ACC112 (cell line): Measurements from ENCODE around the gene ZBTB7B.

Experiments used
- H2AFZ ChIP-seq: fragments of 200-600 bp; sonication (generic); one replicate; pipeline ENCODE4 v1.6.0; 2017; ENCODE audit warnings: antibody characterized with exemption, low read length; ENCODE audit not compliant: unreplicated experiment
- H3K27ac ChIP-seq: fragments of 200-600 bp; sonication (generic); 2 replicates; pipeline ENCODE4 v1.5.1; 2014; ENCODE audit warnings: low read depth, mild to moderate bottlenecking, antibody characterized with exemption, low read length, moderate library complexity
- H3K27me3 ChIP-seq: fragments of 200-600 bp; sonication (generic); 2 replicates; pipeline ENCODE4 v1.6.1; 2014; ENCODE audit warnings: mild to moderate bottlenecking, antibody characterized with exemption, low read length, moderate library complexity, mixed read lengths; ENCODE audit not compliant: insufficient read depth
- H3K36me3 ChIP-seq: fragments of 200-600 bp; sonication (generic); 2 replicates; pipeline ENCODE4 v1.6.1; 2016; ENCODE audit warnings: mild to moderate bottlenecking, antibody characterized with exemption, low read length, moderate library complexity, mixed read lengths; ENCODE audit not compliant: insufficient read depth
- H3K4me1 ChIP-seq: fragments of 200-600 bp; sonication (generic); one replicate; pipeline ENCODE4 v1.6.1; 2016; ENCODE audit warnings: low read length, mixed read lengths; ENCODE audit not compliant: insufficient read depth, unreplicated experiment, control insufficient read depth
- H3K4me3 ChIP-seq: fragments of 200-600 bp; sonication (generic); 2 replicates; pipeline ENCODE4 v1.5.1; 2014; ENCODE audit warnings: mild to moderate bottlenecking, low read depth, low read length
- H3K79me2 ChIP-seq: fragments of 200-600 bp; sonication (generic); one replicate; pipeline ENCODE4 v1.6.0; 2016; ENCODE audit warnings: low read length; ENCODE audit not compliant: control insufficient read depth, unreplicated experiment, insufficient read depth

Gene ZBTB7B

DNA sequence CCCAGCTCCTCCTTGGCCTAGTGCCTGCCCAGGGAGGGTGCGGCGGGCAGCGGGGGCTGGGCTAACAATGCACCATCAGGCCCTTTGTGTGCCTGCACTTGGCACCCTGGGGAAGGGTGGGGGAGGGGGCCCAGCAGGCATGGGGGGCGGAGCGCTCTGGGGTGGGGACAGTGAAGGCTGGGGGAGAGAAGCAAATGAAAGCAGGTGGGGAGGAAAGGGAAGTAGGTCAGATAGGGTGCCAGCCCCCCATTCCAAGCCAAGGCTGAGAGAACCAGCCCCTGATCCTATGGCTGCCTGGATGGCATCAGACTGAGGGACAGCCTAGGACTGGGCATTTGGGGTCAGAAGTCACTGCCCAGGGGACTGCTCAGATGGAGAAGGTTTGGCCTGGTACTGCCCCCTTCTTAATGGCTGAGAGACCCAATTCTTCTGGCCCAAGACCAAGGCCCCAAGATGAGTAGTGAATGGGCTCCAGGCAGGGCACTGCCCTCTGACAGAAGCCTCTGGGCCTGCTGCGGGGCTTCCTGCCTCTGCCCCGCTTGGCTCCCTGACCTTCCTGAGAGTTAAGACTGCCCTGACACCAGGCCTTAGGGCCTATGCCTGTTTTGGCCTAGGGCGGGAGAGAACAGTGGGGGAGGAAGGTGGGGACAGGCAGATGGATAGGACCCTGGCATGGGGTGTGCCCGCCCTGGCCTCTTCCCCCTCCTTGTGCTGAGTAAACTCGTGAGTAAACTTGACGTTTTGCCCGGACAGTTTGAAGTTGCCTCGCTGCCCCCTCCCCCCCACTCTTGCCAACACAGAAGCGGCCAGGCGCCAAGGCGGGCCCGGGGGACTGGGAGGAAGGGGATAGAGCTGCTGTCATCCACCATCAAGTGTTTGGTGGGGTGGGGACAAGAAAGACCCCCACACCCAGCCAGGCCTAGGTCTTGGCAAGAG is 2.7 kb downstream of the ZBTB7B start:
- H3K27me3 ChIP-seq = no peaks in the 10 kb centered on the region
- H3K27ac ChIP-seq = peak overlapping the region; percentile 76
- peaks cover 69% of the 10 kb centered on the region for H3K79me2 ChIP-seq
- H2AFZ ChIP-seq = no peak overlapping the region
- no peaks in the 10 kb centered on the region for H3K36me3 ChIP-seq
- H3K4me1 ChIP-seq = peaks cover 24% of the 10 kb centered on the region
- H3K4me3 ChIP-seq = peak overlapping the region; percentile 93

DNA sequence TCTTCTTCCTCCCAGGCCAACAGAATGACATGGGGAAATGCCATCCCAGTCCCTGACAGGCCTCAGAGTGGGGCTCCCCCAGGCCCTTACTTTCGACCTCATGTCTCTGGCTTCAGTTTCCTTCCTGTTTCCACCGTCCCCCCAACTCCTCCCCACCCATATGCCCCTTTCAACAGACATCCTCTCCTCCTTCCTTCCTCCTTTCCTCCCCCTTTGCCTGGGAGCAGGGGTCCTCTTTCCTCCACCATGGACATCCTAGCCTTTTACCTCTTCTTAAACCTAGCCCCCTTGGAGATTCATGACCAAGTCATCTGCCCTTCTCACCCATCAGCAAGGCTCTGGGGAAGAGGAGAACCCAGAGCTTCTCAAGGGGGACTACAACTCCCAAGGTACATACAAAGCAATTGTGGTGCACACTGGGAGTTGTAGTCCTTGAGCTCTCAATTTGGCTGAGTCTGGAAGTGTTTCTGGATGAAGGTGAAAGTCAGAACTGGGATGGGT is 4.0 kb downstream of the ZBTB7B start:
- Histone ChIP-seq H2AFZ (no peak overlapping the region), H3K4me1 (peaks cover 32% of the 10 kb centered on the region), H3K79me2 (peaks cover 76% of the 10 kb centered on the region), H3K27ac (no peak overlapping the region), H3K4me3 (no peak overlapping the region), H3K27me3 (no peaks in the 10 kb centered on the region), H3K36me3 (no peaks in the 10 kb centered on the region)

GRCh38 chr1:155007251-155007828 is 4.7 kb downstream of the ZBTB7B start:
- Histone ChIP-seq H3K27ac (no peak overlapping the region), H3K27me3 (no peaks in the 10 kb centered on the region), H3K36me3 (no peaks in the 10 kb centered on the region), H2AFZ (no peak overlapping the region), H3K4me3 (no peak overlapping the region), H3K4me1 (peaks cover 38% of the 10 kb centered on the region), H3K79me2 (peaks cover 76% of the 10 kb centered on the region)

DNA sequence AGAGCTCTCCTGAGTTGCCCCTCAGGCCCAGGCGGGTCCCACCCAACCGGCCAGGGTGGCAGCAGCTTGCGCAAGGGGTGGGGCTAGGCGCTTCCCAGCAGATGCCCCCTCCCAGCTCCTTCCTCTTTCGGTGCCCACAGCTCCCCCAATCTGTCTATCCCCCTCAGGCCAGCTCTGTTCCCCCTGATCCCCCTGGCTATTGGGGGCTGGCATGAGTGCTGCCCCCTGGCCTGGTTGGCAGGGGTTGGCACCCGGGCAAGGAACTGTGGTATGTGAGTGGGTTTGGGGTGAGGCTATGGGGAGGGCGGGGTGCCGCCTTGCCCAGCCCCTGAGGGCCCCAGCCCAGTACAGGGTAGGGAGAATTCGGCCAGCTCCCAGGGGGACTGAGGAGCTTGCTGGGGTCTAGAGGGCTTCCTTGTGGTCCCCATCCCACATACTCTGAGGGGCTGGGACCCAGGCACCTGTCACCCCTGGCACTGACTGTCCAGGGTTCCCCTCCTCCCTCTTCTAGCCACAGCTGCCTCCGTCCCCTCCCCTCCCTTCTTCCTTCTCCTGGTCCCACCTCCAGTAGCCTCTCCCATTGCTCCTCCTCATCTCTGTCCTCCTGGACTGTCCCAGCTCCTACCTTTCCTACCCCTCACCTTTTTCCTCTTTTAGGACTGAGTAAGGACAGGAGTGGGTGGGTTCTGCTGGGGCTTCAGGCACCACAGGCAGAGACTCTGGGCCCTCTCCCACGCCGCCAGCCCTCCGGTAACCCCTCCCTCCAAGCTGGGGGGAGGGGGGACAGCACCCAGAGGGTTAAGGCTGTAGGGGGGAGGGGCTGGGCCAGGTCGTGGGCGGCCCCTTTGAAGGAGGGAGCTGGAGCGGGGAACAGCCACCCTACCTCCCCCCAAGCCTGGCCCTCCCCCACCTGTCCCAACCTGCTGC is 5.7 kb downstream of the ZBTB7B start:
- H3K4me1 ChIP-seq = peaks cover 44% of the 10 kb centered on the region
- H3K4me3 ChIP-seq = no peak overlapping the region
- no peak overlapping the region for H3K27ac ChIP-seq
- no peaks in the 10 kb centered on the region for H3K27me3 ChIP-seq
- H3K79me2 ChIP-seq = peaks cover 70% of the 10 kb centered on the region
- no peaks in the 10 kb centered on the region for H3K36me3 ChIP-seq
- no peak overlapping the region for H2AFZ ChIP-seq

- H3K4me3 ChIP-seq = no peak overlapping the region
- H3K4me1 ChIP-seq = peaks cover 41% of the 10 kb centered on the region
- peaks cover 61% of the 10 kb centered on the region for H3K79me2 ChIP-seq
- no peaks in the 10 kb centered on the region for H3K27me3 ChIP-seq
- peaks cover 5% of the 10 kb centered on the region; the same call in 1 of the 2 replicates for H3K36me3 ChIP-seq
- H2AFZ ChIP-seq = no peak overlapping the region
- H3K27ac ChIP-seq = no peak overlapping the region
Observed at GRCh38 chr1:155009221-155009711, 6.7 kb downstream of the ZBTB7B start.

DNA sequence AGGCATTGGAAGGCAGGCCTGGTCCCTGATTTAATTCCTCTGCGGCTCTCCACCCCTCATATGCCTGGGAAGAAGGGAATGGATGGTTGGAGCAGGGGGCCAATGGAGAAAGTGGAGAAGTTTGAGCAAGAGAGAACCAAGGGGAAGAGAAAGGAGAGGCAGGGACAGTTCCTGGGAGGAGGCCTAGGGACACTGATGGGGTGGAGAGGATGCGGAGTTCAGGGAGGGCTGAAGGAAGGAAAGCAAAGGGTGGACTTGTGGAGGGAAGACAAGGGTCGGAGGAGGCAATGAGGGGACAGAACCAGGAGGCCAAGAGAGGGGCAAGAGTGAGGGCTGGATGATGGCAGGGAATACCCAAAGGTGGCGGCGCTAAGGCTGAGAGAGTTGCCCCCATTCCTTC is 7.1 kb downstream of the ZBTB7B start:
- Histone ChIP-seq H3K27me3 (no peaks in the 10 kb centered on the region), H3K36me3 (peaks cover 5% of the 10 kb centered on the region; the same call in 1 of the 2 replicates), H3K79me2 (peaks cover 56% of the 10 kb centered on the region), H3K27ac (no peak overlapping the region), H3K4me3 (no peak overlapping the region), H3K4me1 (peaks cover 37% of the 10 kb centered on the region), H2AFZ (no peak overlapping the region)

- Histone ChIP-seq H3K27ac (no peak overlapping the region), H3K4me1 (peaks cover 30% of the 10 kb centered on the region), H2AFZ (no peak overlapping the region), H3K4me3 (no peak overlapping the region), H3K79me2 (peaks cover 50% of the 10 kb centered on the region), H3K36me3 (peaks cover 5% of the 10 kb centered on the region; the same call in 1 of the 2 replicates), H3K27me3 (no peaks in the 10 kb centered on the region)
Observed at GRCh38 chr1:155010211-155010918, 7.8 kb downstream of the ZBTB7B start.

DNA sequence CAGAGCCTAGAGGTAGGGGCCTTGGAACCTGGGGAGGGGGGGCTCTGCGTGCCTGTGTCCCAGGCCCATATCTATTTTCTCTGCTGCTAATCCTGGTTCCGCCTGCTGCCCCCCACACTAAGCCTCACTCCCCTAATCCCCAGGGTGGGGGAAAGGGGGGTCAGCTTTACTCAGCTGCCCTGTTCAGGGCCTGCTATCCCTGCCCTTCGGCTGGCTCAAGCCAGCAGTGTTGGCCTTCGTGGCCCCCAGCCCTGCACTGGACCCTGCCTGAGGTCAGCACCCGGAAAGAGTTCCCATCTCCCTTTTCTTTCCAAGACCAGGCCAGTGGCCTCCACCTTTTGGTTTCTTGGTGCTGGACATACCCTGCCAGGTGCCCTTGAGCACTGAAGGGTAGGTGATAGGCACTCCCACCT is 8.4 kb downstream of the ZBTB7B start:
- Histone ChIP-seq H3K36me3 (peaks cover 5% of the 10 kb centered on the region; the same call in 1 of the 2 replicates), H3K4me3 (no peak overlapping the region), H3K27me3 (no peaks in the 10 kb centered on the region), H2AFZ (no peak overlapping the region), H3K4me1 (peaks cover 24% of the 10 kb centered on the region), H3K27ac (peak overlapping the region; percentile 38; the same call in 1 of the 2 replicates), H3K79me2 (peaks cover 44% of the 10 kb centered on the region)

DNA sequence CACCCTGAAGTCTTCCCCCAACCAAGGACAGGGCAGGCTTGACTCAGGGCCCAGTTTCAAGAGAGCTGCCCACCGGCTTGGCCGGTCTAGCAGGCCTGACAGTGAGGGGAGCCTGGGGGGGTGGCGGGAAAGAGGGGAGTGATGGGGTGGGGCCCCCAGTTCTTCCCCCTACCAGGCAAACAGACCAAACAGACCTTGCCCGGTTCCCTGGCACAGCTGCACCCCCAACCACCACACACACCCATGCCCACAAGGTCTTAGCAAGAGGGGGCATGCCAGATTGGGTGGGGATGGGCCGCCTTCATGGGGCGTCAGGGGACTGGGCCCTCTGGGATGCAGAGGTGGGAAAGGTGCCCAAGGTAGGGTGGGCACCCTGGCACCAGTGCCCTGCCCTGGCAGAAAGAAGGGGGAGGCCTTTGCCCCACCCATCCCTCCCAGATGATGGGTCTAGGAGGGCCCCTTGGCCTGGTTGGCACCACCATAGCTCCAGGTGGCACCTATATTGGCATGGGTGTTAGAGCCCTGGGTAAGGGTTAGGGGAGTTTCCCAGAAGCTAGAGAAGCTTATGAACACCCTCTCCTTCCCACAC is 8.9 kb downstream of the ZBTB7B start:
- Histone ChIP-seq H2AFZ (no peak overlapping the region), H3K36me3 (peaks cover 6% of the 10 kb centered on the region; the same call in 1 of the 2 replicates), H3K27me3 (no peaks in the 10 kb centered on the region), H3K79me2 (peaks cover 39% of the 10 kb centered on the region), H3K4me3 (no peak overlapping the region), H3K4me1 (peaks cover 22% of the 10 kb centered on the region), H3K27ac (peak overlapping the region; percentile 38; the same call in 1 of the 2 replicates)
